Immature natural killer cell (primary cell): ENCODE data around the gene INTU. TPM values are rescaled to one million over a fixed set of nuclear protein-coding genes. Genes with fewer than 3 reads are reported as not detected.
"Not testable (repeated sequence)": the region's sequence is repeated elsewhere in the genome, so short reads cannot be mapped to it uniquely, and the experiment has no call there.

Experiments used
- DNase-seq, 3 donors: peaks; one replicate each; pipeline ENCODE4 v3.0.0; 2022; ENCODE audit warnings: mixed read lengths in 1 of 3
- H3K27ac Mint-ChIP-seq, 6 donors: one replicate each; pipeline ENCODE4 v1.8.0; 2020; ENCODE audit warnings: mixed read lengths in 6 of 6, mild to moderate bottlenecking in 5 of 6, inconsistent platforms in 4 of 6, moderate library complexity in 3 of 6
- H3K27me3 Mint-ChIP-seq, 3 donors: one replicate each; pipeline ENCODE4 v1.8.0; 2020 to 2021; ENCODE audit warnings: low read depth in 3 of 3, mild to moderate bottlenecking in 3 of 3, mixed read lengths in 3 of 3, moderate library complexity in 3 of 3, inconsistent platforms in 1 of 3
- H3K36me3 Mint-ChIP-seq, 3 donors: one replicate each; pipeline ENCODE4 v1.8.0; 2020; ENCODE audit warnings: mixed read lengths in 3 of 3, inconsistent platforms in 2 of 3, mild to moderate bottlenecking in 2 of 3
- H3K4me1 Mint-ChIP-seq, 2 donors: one replicate each; pipeline ENCODE4 v1.8.0; 2020; ENCODE audit warnings: inconsistent platforms in 2 of 2, mild to moderate bottlenecking in 2 of 2, mixed read lengths in 2 of 2, moderate library complexity in 1 of 2
- H3K4me3 Mint-ChIP-seq, 5 donors: one replicate each; pipeline ENCODE4 v1.8.0; 2020; ENCODE audit warnings: mild to moderate bottlenecking in 5 of 5, mixed read lengths in 5 of 5, inconsistent platforms in 3 of 5, moderate library complexity in 3 of 5
- H3K9me3 Mint-ChIP-seq, 6 donors: one replicate each; pipeline ENCODE4 v1.8.0; 2020; ENCODE audit warnings: mild to moderate bottlenecking in 6 of 6, mixed read lengths in 6 of 6, inconsistent platforms in 4 of 6, moderate library complexity in 3 of 6
- polyA plus RNA-seq, 3 donors: library from polyadenylated mRNA; unstranded; fragments of 300-500 nt; fragmentation: Illumina TruSeq; gene quantifications; one replicate each; pipeline ENCODE4 v1.2.3, GENCODE V29; 2021

The INTU gene
- under 1 TPM in 1 of 3 donors, not detected in 2; 0.21 TPM for polyA plus RNA-seq

- no peaks in the 10 kb centered on the region for H3K36me3 Mint-ChIP-seq
- H3K27me3 Mint-ChIP-seq, result peaks cover 12 to 18% (median 14%) of the 10 kb centered on the region in 3 donors
- no peak within 1 kb of the TSS for H3K27ac Mint-ChIP-seq
- DNase-seq, result peak; percentile 6 to 19 (median 18)
- peaks cover 9 to 17% of the 10 kb centered on the region in 2 donors for H3K4me1 Mint-ChIP-seq
- peaks cover 0 to 41% (median 3%) of the 10 kb centered on the region in 6 donors for H3K9me3 Mint-ChIP-seq
- peak within 1 kb of the TSS; percentile 75 to 86 (median 84) for H3K4me3 Mint-ChIP-seq
These were observed at the start of gene INTU for GRCh38 chr4:127632420-127633403. Gene INTU (plus strand): TSS chr4:127632957. CDS start chr4:127633035, 78 bp downstream.

GRCh38 chr4:127586496-127586895 lies 46.3 kb upstream of the INTU start:
- not testable (repeated sequence) for H3K36me3 Mint-ChIP-seq

GRCh38 chr4:127586922-127587571 lies 45.7 kb upstream of the INTU start:
- H3K4me3 Mint-ChIP-seq, result no peak overlapping the region
- peaks cover 0 to 3% (median 2%) of the 10 kb centered on the region in 3 donors for H3K27me3 Mint-ChIP-seq
- H3K4me1 Mint-ChIP-seq, result no peaks in the 10 kb centered on the region
- no peak for DNase-seq
- no peak overlapping the region for H3K27ac Mint-ChIP-seq
- H3K9me3 Mint-ChIP-seq, result peaks cover 0 to 9% (median 1%) of the 10 kb centered on the region in 6 donors
- peaks cover 0 to 4% (median 0%) of the 10 kb centered on the region in 3 donors for H3K36me3 Mint-ChIP-seq

More at GRCh38 chr4:127586496-127586895, 46.3 kb upstream of the INTU start:
- not testable (repeated sequence) for H3K4me1 Mint-ChIP-seq, H3K27me3 Mint-ChIP-seq, DNase-seq, H3K4me3 Mint-ChIP-seq, H3K27ac Mint-ChIP-seq, H3K9me3 Mint-ChIP-seq

- DNase-seq, H3K4me1 Mint-ChIP-seq, H3K27ac Mint-ChIP-seq: not testable (repeated sequence)
These were observed 43.6 kb upstream of the INTU start for GRCh38 chr4:127589153-127589552.

GRCh38 chr4:127598656-127599055 lies 34.1 kb upstream of the INTU start:
- no peaks in the 10 kb centered on the region for H3K36me3 Mint-ChIP-seq
- no peaks in the 10 kb centered on the region for H3K4me1 Mint-ChIP-seq
- H3K4me3 Mint-ChIP-seq, result no peak overlapping the region
- no peaks in the 10 kb centered on the region for H3K27me3 Mint-ChIP-seq
- H3K9me3 Mint-ChIP-seq, result peaks cover 0 to 4% (median 0%) of the 10 kb centered on the region in 6 donors
- no peak for DNase-seq
- no peak overlapping the region for H3K27ac Mint-ChIP-seq

More at GRCh38 chr4:127589153-127589552, 43.6 kb upstream of the INTU start:
- not testable (repeated sequence) for H3K9me3 Mint-ChIP-seq, H3K36me3 Mint-ChIP-seq, H3K27me3 Mint-ChIP-seq, H3K4me3 Mint-ChIP-seq

- H3K9me3 Mint-ChIP-seq, result peaks cover 0 to 4% (median 0%) of the 10 kb centered on the region in 6 donors
- peaks cover 0 to 7% (median 3%) of the 10 kb centered on the region in 3 donors for H3K27me3 Mint-ChIP-seq
- no peak overlapping the region for H3K27ac Mint-ChIP-seq
- no peaks in the 10 kb centered on the region for H3K4me1 Mint-ChIP-seq
- H3K36me3 Mint-ChIP-seq, result no peaks in the 10 kb centered on the region
- DNase-seq, result no peak
- H3K4me3 Mint-ChIP-seq, result no peak overlapping the region
These were observed 31.7 kb upstream of the INTU start for GRCh38 chr4:127601029-127601428.

GRCh38 chr4:127604949-127605709 lies 27.6 kb upstream of the INTU start:
- Mint-ChIP-seq H3K27me3 (peaks cover 0 to 7% (median 3%) of the 10 kb centered on the region in 3 donors), H3K36me3 (no peaks in the 10 kb centered on the region), H3K9me3 (peaks cover 0 to 2% (median 0%) of the 10 kb centered on the region in 6 donors), H3K27ac (no peak overlapping the region), H3K4me3 (no peak overlapping the region), H3K4me1 (no peaks in the 10 kb centered on the region)
- DNase-seq, result no peak

- H3K9me3 Mint-ChIP-seq, result peaks cover 0 to 2% (median 0%) of the 10 kb centered on the region in 6 donors
- no peak overlapping the region for H3K4me3 Mint-ChIP-seq
- no peak for DNase-seq
- no peaks in the 10 kb centered on the region for H3K36me3 Mint-ChIP-seq
- H3K27ac Mint-ChIP-seq, result no peak overlapping the region
- peaks cover 0 to 7% (median 3%) of the 10 kb centered on the region in 3 donors for H3K27me3 Mint-ChIP-seq
- no peaks in the 10 kb centered on the region for H3K4me1 Mint-ChIP-seq
These were observed 25.9 kb upstream of the INTU start for GRCh38 chr4:127606823-127607222.

- no peak for DNase-seq
- Mint-ChIP-seq H3K4me1 (no peaks in the 10 kb centered on the region), H3K9me3 (peaks cover 0 to 2% (median 0%) of the 10 kb centered on the region in 6 donors)
These were observed 23.3 kb upstream of the INTU start for GRCh38 chr4:127609484-127609883.

GRCh38 chr4:127610488-127610887 lies 22.3 kb upstream of the INTU start:
- Mint-ChIP-seq H3K9me3 (peaks cover 0 to 2% (median 0%) of the 10 kb centered on the region in 6 donors), H3K4me1 (no peaks in the 10 kb centered on the region), H3K27ac (no peak overlapping the region), H3K4me3 (no peak overlapping the region), H3K36me3 (no peaks in the 10 kb centered on the region), H3K27me3 (peaks cover 0 to 3% (median under 1%) of the 10 kb centered on the region in 3 donors)
- no peak for DNase-seq

More at GRCh38 chr4:127609484-127609883, 23.3 kb upstream of the INTU start:
- H3K27ac Mint-ChIP-seq, result no peak overlapping the region
- no peaks in the 10 kb centered on the region for H3K36me3 Mint-ChIP-seq
- H3K27me3 Mint-ChIP-seq, result peaks cover 3 to 7% (median 3%) of the 10 kb centered on the region in 3 donors
- no peak overlapping the region for H3K4me3 Mint-ChIP-seq

- Mint-ChIP-seq H3K4me1 (no peaks in the 10 kb centered on the region), H3K36me3 (no peaks in the 10 kb centered on the region), H3K27me3 (peaks cover 0 to 14% (median 9%) of the 10 kb centered on the region in 3 donors), H3K4me3 (no peak overlapping the region), H3K9me3 (peaks cover 0 to 17% (median 1%) of the 10 kb centered on the region in 6 donors), H3K27ac (no peak overlapping the region)
- DNase-seq, result no peak
These were observed 15.9 kb upstream of the INTU start for GRCh38 chr4:127616898-127617297.

GRCh38 chr4:127618427-127618826 lies 14.3 kb upstream of the INTU start:
- H3K4me3 Mint-ChIP-seq, result no peak overlapping the region

GRCh38 chr4:127622621-127622920 lies 10.2 kb upstream of the INTU start:
- DNase-seq, result no peak
- H3K9me3 Mint-ChIP-seq, result peaks cover 0 to 20% (median 6%) of the 10 kb centered on the region in 6 donors

More at GRCh38 chr4:127618427-127618826, 14.3 kb upstream of the INTU start:
- Mint-ChIP-seq H3K9me3 (peaks cover 0 to 24% (median 4%) of the 10 kb centered on the region in 6 donors), H3K27ac (no peak overlapping the region), H3K4me1 (peaks cover 2 to 5% of the 10 kb centered on the region in 2 donors), H3K27me3 (peaks cover 3 to 12% (median 11%) of the 10 kb centered on the region in 3 donors), H3K36me3 (peaks cover 0 to 3% (median 0%) of the 10 kb centered on the region in 3 donors)
- no peak for DNase-seq

More at GRCh38 chr4:127622621-127622920, 10.2 kb upstream of the INTU start:
- Mint-ChIP-seq H3K36me3 (peaks cover 0 to 3% (median 0%) of the 10 kb centered on the region in 3 donors), H3K4me3 (no peak overlapping the region), H3K27ac (no peak overlapping the region), H3K27me3 (peaks cover 6 to 18% (median 15%) of the 10 kb centered on the region in 3 donors), H3K4me1 (peaks cover 2 to 5% of the 10 kb centered on the region in 2 donors)
